Glomerular endothelial cell (primary cell): ENCODE results near the gene GGT7. TPM values are rescaled to one million over a fixed set of nuclear protein-coding genes. Genes with fewer than 3 reads are reported as not detected.
A peak's percentile ranks its signal among the peaks of the same experiment; 100 is the strongest.
"Not testable (repeated sequence)": the region's sequence is repeated elsewhere in the genome, so short reads cannot be mapped to it uniquely, and the experiment has no call there.

Experiments
- DNase-seq: peaks from one replicate; pipeline ENCODE4 v3.0.0-alpha.2; 2011; ENCODE audit warnings: low read depth, low spot score; ENCODE audit errors: extremely low read depth
- total RNA-seq: library from RNA; depleted of rRNA; stranded (reverse); fragments of >200 nt; gene quantifications from 2 replicates; pipeline ENCODE4 v1.2.3, GENCODE V29; 2015

GGT7 gene
- total RNA-seq: 3.1 and 6.2 TPM in 2 replicates

GRCh38 chr20:34872622-34873224 is at the start of gene GGT7:
Gene GGT7 (minus strand): TSS chr20:34872856. CDS start chr20:34872815, 41 bp downstream.
- DNase-seq: no peak

- DNase-seq: no peak
These were observed 48.8 kb upstream of the GGT7 start for GRCh38 chr20:34921436-34921835.

GRCh38 chr20:34920055-34920454 is 47.4 kb upstream of the GGT7 start:
- DNase-seq: no peak

GRCh38 chr20:34916774-34917354 is 44.2 kb upstream of the GGT7 start:
- DNase-seq: no peak

- DNase-seq: no peak
These were observed 43.2 kb upstream of the GGT7 start for GRCh38 chr20:34915749-34916455.

- no peak for DNase-seq
These were observed 42.5 kb upstream of the GGT7 start for GRCh38 chr20:34915131-34915530.

- peak; percentile 82 for DNase-seq
These were observed 35.2 kb upstream of the GGT7 start for GRCh38 chr20:34907616-34908469.

- no peak for DNase-seq
These were observed 31.6 kb upstream of the GGT7 start for GRCh38 chr20:34904202-34904621.

- DNase-seq: not testable (repeated sequence)
These were observed 26.1 kb upstream of the GGT7 start for GRCh38 chr20:34898731-34899130.

- not testable (repeated sequence) for DNase-seq
These were observed 25.5 kb upstream of the GGT7 start for GRCh38 chr20:34898129-34898528.

GRCh38 chr20:34896086-34896621 is 23.5 kb upstream of the GGT7 start:
- no peak for DNase-seq

- no peak for DNase-seq
These were observed 22.8 kb upstream of the GGT7 start for GRCh38 chr20:34895465-34895864.

- no peak for DNase-seq
These were observed 22.1 kb upstream of the GGT7 start for GRCh38 chr20:34894723-34895122.

- DNase-seq: no peak
These were observed 20.0 kb upstream of the GGT7 start for GRCh38 chr20:34892671-34893070.

GRCh38 chr20:34891166-34892062 is 18.8 kb upstream of the GGT7 start:
- DNase-seq: no peak

- no peak for DNase-seq
These were observed 15.8 kb upstream of the GGT7 start for GRCh38 chr20:34888468-34888867.

GRCh38 chr20:34887023-34887422 is 14.4 kb upstream of the GGT7 start:
- DNase-seq: no peak

GRCh38 chr20:34886122-34886521 is 13.5 kb upstream of the GGT7 start:
- DNase-seq: no peak

GRCh38 chr20:34884260-34884659 is 11.6 kb upstream of the GGT7 start:
- no peak for DNase-seq

GRCh38 chr20:34883809-34884208 is 11.2 kb upstream of the GGT7 start:
- DNase-seq: no peak
